ENCODE measurements around the gene C1QL3.

C1QL3 gene

DNA sequence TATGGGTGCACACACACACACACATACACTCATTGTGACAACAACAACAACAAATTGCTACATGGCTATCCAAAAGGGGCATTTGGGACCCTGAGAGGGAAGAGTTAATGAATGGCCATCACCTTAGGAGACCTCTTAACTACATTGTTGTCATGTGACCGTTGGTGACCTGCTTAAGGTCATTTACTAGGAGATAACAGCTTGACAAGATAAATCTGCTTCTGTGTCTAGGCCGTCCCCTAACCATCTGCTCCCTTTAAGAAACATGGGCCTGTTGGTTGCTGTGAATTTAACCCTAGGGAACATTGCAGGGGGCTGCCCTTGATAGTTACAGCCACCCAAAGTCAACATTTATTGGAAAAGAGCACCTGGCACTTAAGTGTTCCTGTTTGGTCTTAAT is 29.7 kb downstream of the C1QL3 start:
- no peak for DNase-seq

DNA sequence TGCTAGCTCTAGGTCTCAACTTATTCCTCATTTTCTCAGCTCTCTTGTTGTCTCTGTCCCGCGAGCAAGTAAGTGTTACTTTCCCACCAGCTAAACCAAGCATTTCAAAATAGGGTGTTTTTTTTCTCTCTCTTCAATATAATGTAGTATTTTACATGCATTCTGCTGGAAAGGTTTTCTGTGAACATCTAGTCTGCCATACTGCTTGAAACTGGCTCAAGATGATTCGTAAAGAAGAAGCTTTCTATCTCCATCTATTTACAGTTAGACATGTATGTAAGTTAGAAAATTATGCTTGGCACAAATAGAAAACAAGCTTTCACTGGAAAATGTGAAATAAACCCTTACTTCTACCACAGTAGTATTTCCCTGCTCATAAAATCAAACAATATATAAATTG is 31.2 kb downstream of the C1QL3 start:
- no peak for DNase-seq

DNA sequence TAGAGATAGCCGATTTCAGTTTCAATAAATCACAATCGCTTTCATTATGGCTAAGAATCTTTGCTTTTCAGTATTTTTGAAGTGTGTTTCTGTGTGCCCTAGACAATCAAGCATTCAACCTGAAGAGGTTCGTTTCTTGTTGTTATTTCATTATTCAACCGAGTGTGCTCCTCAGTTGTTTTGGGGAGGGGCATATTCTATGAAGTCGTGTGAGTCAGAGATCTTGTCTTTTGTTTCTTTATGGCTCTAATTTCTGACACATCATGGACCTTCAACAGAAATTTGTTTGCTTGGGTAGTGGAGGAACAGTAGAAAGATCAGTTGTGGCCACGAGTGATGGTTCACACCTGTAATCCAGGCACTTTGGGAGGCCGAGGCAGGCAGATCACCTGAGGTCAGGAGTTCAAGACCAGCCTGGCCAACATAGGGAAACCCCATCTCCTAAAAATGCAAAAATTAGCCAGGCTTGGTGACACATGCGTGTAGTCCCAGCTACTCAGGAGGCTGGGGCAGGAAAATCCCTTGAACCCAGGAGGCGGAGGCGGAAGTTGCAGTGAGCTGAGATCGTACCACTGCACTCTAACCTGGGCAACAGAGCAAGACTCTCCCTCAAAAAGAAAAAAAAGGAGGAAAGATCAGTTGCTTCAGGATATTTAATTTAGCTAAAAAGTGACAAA is 38.3 kb downstream of the C1QL3 start:
- DNase-seq: no peak

DNA sequence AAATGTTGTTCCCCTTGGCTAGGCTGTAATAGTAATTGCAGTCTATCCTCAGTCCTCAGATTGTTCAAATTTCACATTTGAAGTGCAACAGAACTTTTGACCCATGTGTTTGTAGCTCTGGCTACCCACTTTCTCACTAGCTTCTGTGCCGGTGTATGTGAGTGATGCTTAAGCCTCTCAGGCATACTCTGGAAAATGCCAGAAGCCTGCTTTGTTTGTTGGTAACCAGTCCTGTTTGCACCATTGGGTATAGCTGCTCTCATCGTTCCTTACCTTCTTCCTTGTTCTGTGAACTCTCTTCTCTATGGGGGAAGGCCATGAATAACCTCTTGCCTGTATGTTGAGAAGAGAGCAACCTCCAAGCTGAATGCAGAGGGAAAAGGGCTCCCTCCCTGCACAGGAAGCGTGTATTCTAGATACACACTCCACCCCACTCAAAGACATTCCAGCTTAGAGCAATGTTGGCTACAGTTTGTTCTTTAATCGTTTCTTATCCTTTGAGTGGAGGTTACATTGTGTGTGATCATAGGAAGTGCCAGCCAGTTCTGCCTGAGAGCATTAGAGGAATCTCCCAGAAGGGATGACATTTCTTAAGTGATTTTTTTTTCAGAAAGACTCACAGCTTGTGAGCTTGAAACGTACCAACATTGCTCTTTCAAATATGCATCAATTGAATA is 40.5 kb downstream of the C1QL3 start:
- DNase-seq: no peak

DNA sequence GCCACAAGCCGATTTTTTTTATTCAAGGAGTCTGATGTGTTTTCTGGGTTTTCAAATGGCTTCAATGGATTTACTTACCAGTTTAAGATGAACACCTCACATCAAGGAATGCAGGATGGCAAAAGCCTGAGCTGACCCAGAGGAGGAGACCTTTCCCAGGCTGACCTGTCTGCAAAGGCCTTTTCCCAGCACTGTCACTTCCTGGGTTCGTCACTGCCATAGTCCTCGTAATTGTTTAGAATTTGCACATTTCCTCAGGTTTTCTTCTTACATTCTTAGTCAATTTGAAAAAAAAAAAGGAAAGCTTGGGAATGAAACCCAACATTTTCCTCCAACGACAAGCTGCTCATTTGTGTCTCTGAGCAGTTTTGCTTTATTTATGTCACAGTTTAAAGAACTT is 42.9 kb downstream of the C1QL3 start:
- no peak for DNase-seq

DNA sequence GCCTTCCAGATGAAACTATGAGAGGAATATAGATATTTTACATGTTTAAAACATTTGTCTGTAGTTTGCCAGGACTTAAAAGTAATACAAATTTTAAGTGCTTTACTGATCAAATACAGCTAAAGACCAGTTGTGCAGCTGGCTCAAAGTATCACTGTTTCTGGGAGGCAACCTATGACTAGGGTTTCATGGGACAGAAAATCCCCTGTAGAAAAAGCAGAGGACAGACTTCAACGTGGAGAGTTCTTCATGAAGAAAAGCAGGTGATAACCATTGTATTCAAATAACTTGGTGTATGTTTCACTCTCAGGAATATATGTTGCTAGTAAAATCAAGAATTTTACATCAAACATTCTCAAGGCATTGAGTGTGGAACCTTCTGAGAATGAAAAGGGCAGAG is 43.9 kb downstream of the C1QL3 start:
- no peak for DNase-seq

DNA sequence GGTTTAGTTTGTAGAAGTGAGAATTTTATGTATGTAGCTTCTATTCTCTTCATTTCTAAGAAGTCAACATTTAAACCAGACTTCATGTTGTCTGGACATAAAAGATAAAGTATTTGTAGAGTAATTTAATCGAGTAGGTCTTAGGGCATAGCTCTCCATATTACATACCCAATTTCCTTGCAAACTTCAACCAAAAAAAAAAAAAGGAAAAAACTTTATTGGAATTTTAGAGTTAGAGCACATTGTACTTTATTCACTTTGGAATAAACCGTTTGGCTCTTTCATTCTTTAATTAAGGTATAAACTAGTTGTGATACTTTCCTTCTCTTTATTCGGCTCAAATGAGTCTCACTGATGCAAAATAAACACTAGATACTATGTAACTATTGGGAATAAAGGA is 48.9 kb downstream of the C1QL3 start:
- no peak for DNase-seq

DNA sequence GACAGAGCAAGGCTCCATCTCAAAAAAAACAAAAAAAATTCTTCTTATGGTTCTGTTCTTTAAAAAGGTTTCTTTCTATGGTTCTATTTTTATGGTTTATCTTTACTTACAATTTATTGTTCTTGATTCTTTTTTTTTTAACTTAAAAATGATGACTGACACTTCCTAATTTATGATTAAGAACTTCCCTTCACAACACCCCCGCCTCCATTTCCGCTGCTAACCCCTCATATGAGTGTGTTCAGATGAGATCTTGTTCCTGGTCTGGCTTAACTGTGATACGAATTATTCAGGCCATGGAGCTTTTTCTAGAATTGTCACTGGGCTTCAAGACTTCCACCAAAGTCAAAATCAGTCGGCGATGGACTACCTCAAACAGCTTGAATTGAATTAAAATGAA is 50.9 kb downstream of the C1QL3 start:
- DNase-seq: no peak

DNA sequence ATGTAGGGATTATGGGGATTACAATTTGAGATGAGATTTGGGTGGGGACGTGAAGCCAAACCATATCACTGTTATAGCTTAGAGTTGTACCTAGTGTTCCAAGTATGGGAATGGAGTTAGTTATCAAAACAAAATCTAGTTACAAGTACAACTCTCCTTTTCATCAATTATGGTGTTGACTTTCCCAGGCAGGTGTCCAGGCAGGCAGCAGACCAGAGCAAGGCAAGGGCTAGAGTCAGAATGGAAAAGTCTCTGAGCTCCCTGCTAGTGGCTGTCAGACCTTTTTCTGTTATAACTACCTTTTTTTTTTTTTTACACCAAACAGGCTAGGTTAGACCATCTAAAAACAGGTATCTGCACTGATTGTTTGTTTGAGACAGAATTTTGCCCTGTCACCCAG is 55.7 kb downstream of the C1QL3 start:
- DNase-seq: no peak
